Tibial artery (tissue), 4 donors: Measurements from ENCODE around the gene TRIOBP.

ENCODE experiments used
- DNase-seq, 2 donors: peaks; one replicate each; pipeline ENCODE4 v3.0.0-alpha.2; 2019
- H3K27ac ChIP-seq, 2 donors: fragments of 200-600 bp; sonication (generic) in 1 of 2; 1 replicate in 1 of 2; 2 replicates in 1 of 2; pipeline ENCODE4 v1.5.1; 2018 to 2019; ENCODE audit warnings: mild to moderate bottlenecking in 1 of 2
- H3K27me3 ChIP-seq, 2 donors: fragments of 200-600 bp; sonication (generic) in 1 of 2; one replicate each; pipeline versions ENCODE4 v1.5.1 to v1.6.0; 2016 to 2019
- H3K36me3 ChIP-seq, 3 donors: fragments of 200-600 bp; sonication (generic) in 2 of 3; one replicate each; pipeline ENCODE4 v1.5.1; 2016 to 2019; ENCODE audit warnings: mild to moderate bottlenecking in 2 of 3
- H3K4me1 ChIP-seq, 4 donors: fragments of 200-600 bp; sonication (generic) in 2 of 4; 1 replicate in 3 of 4; 2 replicates in 1 of 4; pipeline ENCODE4 v1.5.1; 2016 to 2019
- H3K4me3 ChIP-seq, 2 donors: fragments of 200-600 bp; sonication (generic) in 1 of 2; 1 replicate in 1 of 2; 2 replicates in 1 of 2; pipeline ENCODE4 v1.5.1; 2018 to 2019; ENCODE audit warnings: mild to moderate bottlenecking in 2 of 2
- H3K9me3 ChIP-seq, 3 donors: fragments of 200-600 bp; sonication (generic) in 1 of 3; one replicate each; pipeline ENCODE4 v1.5.1; 2016 to 2019
- CTCF ChIP-seq, 2 experiments: fragments of 200-600 bp in 1 of 2; fragments of 450-650 bp in 1 of 2; IDR thresholded peaks; one replicate each; pipeline ENCODE4 v1.5.1; 2017 to 2019; ENCODE audit warnings: antibody characterized with exemption in 2 of 2, mild to moderate bottlenecking in 1 of 2, moderate library complexity in 1 of 2
- intact Hi-C: fragments of 100-400 bp; cut with DNase I; formaldehyde crosslinking; loops from one replicate; pipeline ENCODE4 v1.15.0; 2023; ENCODE audit warnings: low total_unique reads

TRIOBP gene

GRCh38 chr22:37696657-37697537 is at the start of gene TRIOBP:
Gene TRIOBP, plus strand, starts transcription at chr22:37697048. Its CDS starts 4,318 bp downstream, at chr22:37701366.
- Histone ChIP-seq H3K27me3 (no peaks in the 10 kb centered on the region), H3K4me3 (peak within 1 kb of the TSS; percentile 21 to 35), H3K9me3 (no peaks in the 10 kb centered on the region), H3K4me1 (peaks cover 0 to 20% (median 17%) of the 10 kb centered on the region in 4 donors), H3K27ac (peak within 1 kb of the TSS; percentile 63 to 69), H3K36me3 (peaks cover 13 to 19% (median 16%) of the 10 kb centered on the region in 3 donors)
- peak; percentile 22 to 42 for TF ChIP-seq CTCF (IDR thresholded peaks at IDR 0.05)
- DNase-seq: peak; percentile 95 to 97
- intact Hi-C loops: no loop called here

GRCh38 chr22:37647317-37647716 is 49.5 kb upstream of the TRIOBP start:
- no peaks in the 10 kb centered on the region for H3K27me3 ChIP-seq
- intact Hi-C loops: no loop called here
- no peak for TF ChIP-seq CTCF (IDR thresholded peaks at IDR 0.05)
- H3K4me3 ChIP-seq: no peak overlapping the region
- DNase-seq: no peak
- no peaks in the 10 kb centered on the region for H3K9me3 ChIP-seq
- H3K36me3 ChIP-seq: peaks cover 0 to 12% (median 9%) of the 10 kb centered on the region in 3 donors
- peaks cover 0 to 10% (median 0%) of the 10 kb centered on the region in 4 donors for H3K4me1 ChIP-seq
- no peak overlapping the region for H3K27ac ChIP-seq

- TF ChIP-seq CTCF (IDR thresholded peaks at IDR 0.05): no peak
- Histone ChIP-seq H3K4me1 (peaks cover 0 to 9% (median 0%) of the 10 kb centered on the region in 4 donors), H3K27ac (no peak overlapping the region), H3K27me3 (no peaks in the 10 kb centered on the region), H3K36me3 (peaks cover 0 to 12% (median 9%) of the 10 kb centered on the region in 3 donors), H3K9me3 (no peaks in the 10 kb centered on the region), H3K4me3 (no peak overlapping the region)
- no peak for DNase-seq
- intact Hi-C loops: no loop called here
These were observed 48.9 kb upstream of the TRIOBP start for GRCh38 chr22:37647928-37648327.

GRCh38 chr22:37650463-37651136 is 46.2 kb upstream of the TRIOBP start:
- peaks cover 0 to 12% (median 9%) of the 10 kb centered on the region in 3 donors for H3K36me3 ChIP-seq

More at GRCh38 chr22:37650463-37651136, 46.2 kb upstream of the TRIOBP start:
- intact Hi-C loops: no loop called here
- no peak overlapping the region for H3K27ac ChIP-seq
- TF ChIP-seq CTCF (IDR thresholded peaks at IDR 0.05): no peak
- H3K9me3 ChIP-seq: no peaks in the 10 kb centered on the region
- no peak overlapping the region for H3K4me3 ChIP-seq
- no peaks in the 10 kb centered on the region for H3K4me1 ChIP-seq
- DNase-seq: no peak
- no peaks in the 10 kb centered on the region for H3K27me3 ChIP-seq
